Measurements from ENCODE around the gene KYNU.
"Not testable (repeated sequence)": the region's sequence is repeated elsewhere in the genome, so short reads cannot be mapped to it uniquely, and the experiment has no call there.

KYNU gene

GRCh38 chr2:142867136-142867535, 10.3 kb upstream of the KYNU start:
- TF ChIP-seq CTCF (IDR thresholded peaks at IDR 0.05; ENCODE audit: low read depth, low read length): no peak
- no peak for DNase-seq
- no peak overlapping the region for H3K27ac ChIP-seq
- no peaks in the 10 kb centered on the region for H3K27me3 ChIP-seq (ENCODE audit: insufficient read depth, low read depth, severe bottlenecking)
- no peak overlapping the region for H3K4me3 ChIP-seq (ENCODE audit: low read depth, low read length)
- H3K9me3 ChIP-seq (ENCODE audit: severe bottlenecking): no peaks in the 10 kb centered on the region
- no peaks in the 10 kb centered on the region for H3K36me3 ChIP-seq

- Histone ChIP-seq H3K36me3 (no peaks in the 10 kb centered on the region), H3K4me3 (ENCODE audit: low read depth, low read length) (no peak overlapping the region), H3K27me3 (ENCODE audit: insufficient read depth, low read depth, severe bottlenecking) (no peaks in the 10 kb centered on the region), H3K27ac (no peak overlapping the region), H3K9me3 (ENCODE audit: severe bottlenecking) (no peaks in the 10 kb centered on the region)
- no peak for TF ChIP-seq CTCF (IDR thresholded peaks at IDR 0.05; ENCODE audit: low read depth, low read length)
- DNase-seq: no peak
Measured at GRCh38 chr2:142868229-142868762, 9.2 kb upstream of the KYNU start.

- H3K4me3 ChIP-seq (ENCODE audit: low read depth, low read length); H3K27me3 ChIP-seq (ENCODE audit: insufficient read depth, low read depth, severe bottlenecking); DNase-seq; H3K9me3 ChIP-seq (ENCODE audit: severe bottlenecking); H3K36me3 ChIP-seq; H3K27ac ChIP-seq: not testable (repeated sequence)
Measured at GRCh38 chr2:142869065-142869460, 8.4 kb upstream of the KYNU start.

GRCh38 chr2:142869461-142870106, 7.9 kb upstream of the KYNU start:
- Histone ChIP-seq H3K36me3 (no peaks in the 10 kb centered on the region), H3K27ac (no peak overlapping the region), H3K9me3 (ENCODE audit: severe bottlenecking) (no peaks in the 10 kb centered on the region), H3K27me3 (ENCODE audit: insufficient read depth, low read depth, severe bottlenecking) (no peaks in the 10 kb centered on the region), H3K4me3 (ENCODE audit: low read depth, low read length) (no peak overlapping the region)
- no peak for TF ChIP-seq CTCF (IDR thresholded peaks at IDR 0.05; ENCODE audit: low read depth, low read length)
- DNase-seq: no peak

GRCh38 chr2:142870526-142870925, 6.9 kb upstream of the KYNU start:
- Histone ChIP-seq H3K36me3 (no peaks in the 10 kb centered on the region), H3K9me3 (ENCODE audit: severe bottlenecking) (no peaks in the 10 kb centered on the region), H3K27me3 (ENCODE audit: insufficient read depth, low read depth, severe bottlenecking) (no peaks in the 10 kb centered on the region), H3K4me3 (ENCODE audit: low read depth, low read length) (no peak overlapping the region), H3K27ac (no peak overlapping the region)
- no peak for DNase-seq
- TF ChIP-seq CTCF (IDR thresholded peaks at IDR 0.05; ENCODE audit: low read depth, low read length): no peak

GRCh38 chr2:142871396-142871795, 6.1 kb upstream of the KYNU start:
- no peak for DNase-seq

More at GRCh38 chr2:142871396-142871795, 6.1 kb upstream of the KYNU start:
- H3K4me3 ChIP-seq (ENCODE audit: low read depth, low read length): no peak overlapping the region
- TF ChIP-seq CTCF (IDR thresholded peaks at IDR 0.05; ENCODE audit: low read depth, low read length): no peak
- H3K9me3 ChIP-seq (ENCODE audit: severe bottlenecking): no peaks in the 10 kb centered on the region
- H3K27me3 ChIP-seq (ENCODE audit: insufficient read depth, low read depth, severe bottlenecking): no peaks in the 10 kb centered on the region
- H3K27ac ChIP-seq: no peak overlapping the region
- H3K36me3 ChIP-seq: no peaks in the 10 kb centered on the region

Data from WERI-Rb-1 (cell line).